Measurements from ENCODE around the gene SLC4A4.
"Not testable (repeated sequence)": the region's sequence is repeated elsewhere in the genome, so short reads cannot be mapped to it uniquely, and the experiment has no call there.

Gene SLC4A4

GRCh38 chr4:71408961-71409360 lies 70.1 kb downstream of the SLC4A4 start:
- H3K9ac ChIP-seq (ENCODE audit: low read depth, low read length); H3K4me1 ChIP-seq (ENCODE audit: insufficient read depth, low read length); H3K36me3 ChIP-seq (ENCODE audit: insufficient read depth, low read length); H3K9me3 ChIP-seq (ENCODE audit: control insufficient read depth, insufficient read depth, low read length): not testable (repeated sequence)

DNA sequence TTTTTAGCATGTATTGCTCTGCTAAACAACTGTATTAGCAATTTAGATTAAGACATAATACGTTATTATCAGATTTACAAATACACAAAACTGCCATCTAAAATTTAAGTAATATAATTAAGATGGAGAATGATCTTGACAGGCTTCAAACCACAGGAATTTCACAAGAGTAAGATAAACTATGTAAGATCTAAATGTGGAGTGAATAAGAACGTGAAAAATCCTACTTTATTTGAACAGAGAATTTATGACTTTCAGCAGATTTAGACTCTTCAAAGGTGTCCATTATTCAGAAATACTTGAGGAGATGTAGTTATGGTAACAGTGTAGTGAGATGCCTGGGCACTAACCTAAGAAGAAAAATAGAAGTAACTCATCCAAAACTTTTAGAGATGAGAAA lies 73.2 kb downstream of the SLC4A4 start:
- Histone ChIP-seq H3K9me3 (ENCODE audit: control insufficient read depth, insufficient read depth, low read length) (no peaks in the 10 kb centered on the region), H3K9ac (ENCODE audit: low read depth, low read length) (no peak overlapping the region), H3K36me3 (ENCODE audit: insufficient read depth, low read length) (no peaks in the 10 kb centered on the region), H3K4me1 (ENCODE audit: insufficient read depth, low read length) (no peaks in the 10 kb centered on the region)

GRCh38 chr4:71415491-71415890 lies 76.7 kb downstream of the SLC4A4 start:
- Histone ChIP-seq H3K4me1 (ENCODE audit: insufficient read depth, low read length) (no peaks in the 10 kb centered on the region), H3K36me3 (ENCODE audit: insufficient read depth, low read length) (no peaks in the 10 kb centered on the region), H3K9me3 (ENCODE audit: control insufficient read depth, insufficient read depth, low read length) (no peaks in the 10 kb centered on the region), H3K9ac (ENCODE audit: low read depth, low read length) (no peak overlapping the region)

- H3K4me1 ChIP-seq (ENCODE audit: insufficient read depth, low read length): no peaks in the 10 kb centered on the region
- no peak overlapping the region for H3K9ac ChIP-seq (ENCODE audit: low read depth, low read length)
- H3K9me3 ChIP-seq (ENCODE audit: control insufficient read depth, insufficient read depth, low read length): no peaks in the 10 kb centered on the region
- no peaks in the 10 kb centered on the region for H3K36me3 ChIP-seq (ENCODE audit: insufficient read depth, low read length)
Observed at GRCh38 chr4:71417150-71417549, 78.3 kb downstream of the SLC4A4 start.

- H3K9ac ChIP-seq (ENCODE audit: low read depth, low read length): no peak overlapping the region
- H3K9me3 ChIP-seq (ENCODE audit: control insufficient read depth, insufficient read depth, low read length): no peaks in the 10 kb centered on the region; the same call in 1 of the 2 replicates
- no peaks in the 10 kb centered on the region; the same call in 1 of the 2 replicates for H3K36me3 ChIP-seq (ENCODE audit: insufficient read depth, low read length)
- H3K4me1 ChIP-seq (ENCODE audit: insufficient read depth, low read length): no peaks in the 10 kb centered on the region
Observed at GRCh38 chr4:71426381-71427042, 87.7 kb downstream of the SLC4A4 start.

DNA sequence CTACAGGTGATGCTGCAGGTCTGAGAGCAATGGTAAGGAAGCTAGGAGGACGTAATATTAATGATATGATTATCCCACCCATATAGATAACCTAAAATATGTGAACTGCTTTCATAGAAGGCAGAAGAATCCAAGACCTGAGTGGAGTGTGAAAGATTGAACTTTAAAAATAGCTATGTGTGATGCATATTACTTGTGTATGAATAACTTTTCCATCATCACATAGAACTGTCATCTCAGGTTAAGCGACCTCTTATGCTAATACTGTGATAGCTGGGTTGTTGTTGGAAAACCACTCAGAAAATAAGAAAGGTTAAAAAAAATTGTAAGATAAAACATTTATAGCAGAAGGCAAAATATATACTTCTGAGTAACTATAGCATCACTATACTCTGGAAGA lies 90.3 kb downstream of the SLC4A4 start:
- Histone ChIP-seq H3K4me1 (ENCODE audit: insufficient read depth, low read length) (no peaks in the 10 kb centered on the region), H3K9me3 (ENCODE audit: control insufficient read depth, insufficient read depth, low read length) (no peaks in the 10 kb centered on the region; the same call in 1 of the 2 replicates), H3K9ac (ENCODE audit: low read depth, low read length) (no peak overlapping the region), H3K36me3 (ENCODE audit: insufficient read depth, low read length) (no peaks in the 10 kb centered on the region; the same call in 1 of the 2 replicates)

DNA sequence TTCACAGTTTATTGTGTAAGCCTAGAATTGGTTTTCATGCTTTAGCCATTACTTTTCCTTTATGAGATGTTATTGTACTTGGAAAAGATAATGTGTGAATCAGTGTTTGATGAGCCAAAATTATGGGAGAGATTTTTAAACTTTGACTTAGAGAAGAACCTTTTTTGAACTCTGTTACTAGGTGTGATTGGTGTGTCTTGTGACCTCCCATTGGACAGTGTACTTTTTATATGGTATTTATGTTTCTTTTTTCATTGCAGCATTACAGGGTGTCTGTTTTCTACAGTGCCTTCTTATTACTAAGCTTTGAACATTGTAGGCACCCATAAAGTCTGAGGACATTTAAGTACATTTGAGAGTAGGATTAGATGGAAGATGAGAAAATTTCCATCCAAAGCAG lies 91.1 kb downstream of the SLC4A4 start:
- no peaks in the 10 kb centered on the region for H3K4me1 ChIP-seq (ENCODE audit: insufficient read depth, low read length)
- no peaks in the 10 kb centered on the region; the same call in 1 of the 2 replicates for H3K36me3 ChIP-seq (ENCODE audit: insufficient read depth, low read length)
- H3K9ac ChIP-seq (ENCODE audit: low read depth, low read length): no peak overlapping the region
- no peaks in the 10 kb centered on the region; the same call in 1 of the 2 replicates for H3K9me3 ChIP-seq (ENCODE audit: control insufficient read depth, insufficient read depth, low read length)

DNA sequence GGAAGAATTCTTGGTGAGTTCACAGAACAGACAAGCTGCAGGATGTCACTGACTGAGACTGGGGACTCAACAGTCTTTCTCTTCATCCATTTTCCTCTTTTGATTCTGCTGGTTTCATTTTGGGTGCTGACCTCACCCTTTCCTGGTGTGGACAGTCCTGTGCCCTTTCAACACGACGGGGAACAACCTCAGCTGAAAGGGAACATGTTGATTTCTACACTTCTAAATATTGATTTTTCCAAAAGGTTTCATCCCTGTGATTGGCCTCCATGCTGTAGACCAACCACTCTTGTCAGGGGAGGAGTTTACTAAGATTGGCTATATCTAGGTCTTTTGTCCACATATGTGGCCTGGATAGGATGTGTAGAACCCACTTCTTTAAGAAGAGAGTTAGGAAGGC lies 91.8 kb downstream of the SLC4A4 start:
- H3K4me1 ChIP-seq (ENCODE audit: insufficient read depth, low read length): no peaks in the 10 kb centered on the region
- no peaks in the 10 kb centered on the region; the same call in 1 of the 2 replicates for H3K36me3 ChIP-seq (ENCODE audit: insufficient read depth, low read length)
- no peak overlapping the region for H3K9ac ChIP-seq (ENCODE audit: low read depth, low read length)
- H3K9me3 ChIP-seq (ENCODE audit: control insufficient read depth, insufficient read depth, low read length): no peaks in the 10 kb centered on the region

- Histone ChIP-seq H3K4me1 (ENCODE audit: insufficient read depth, low read length) (no peaks in the 10 kb centered on the region), H3K36me3 (ENCODE audit: insufficient read depth, low read length) (no peaks in the 10 kb centered on the region), H3K9ac (ENCODE audit: low read depth, low read length) (no peak overlapping the region), H3K9me3 (ENCODE audit: control insufficient read depth, insufficient read depth, low read length) (no peaks in the 10 kb centered on the region)
Observed at GRCh38 chr4:71440612-71441011, 101.8 kb downstream of the SLC4A4 start.

GRCh38 chr4:71441186-71442169 lies 102.7 kb downstream of the SLC4A4 start:
- Histone ChIP-seq H3K36me3 (ENCODE audit: insufficient read depth, low read length) (no peaks in the 10 kb centered on the region), H3K9me3 (ENCODE audit: control insufficient read depth, insufficient read depth, low read length) (no peaks in the 10 kb centered on the region), H3K9ac (ENCODE audit: low read depth, low read length) (no peak overlapping the region; the same call in 1 of the 2 replicates), H3K4me1 (ENCODE audit: insufficient read depth, low read length) (no peaks in the 10 kb centered on the region)

DNA sequence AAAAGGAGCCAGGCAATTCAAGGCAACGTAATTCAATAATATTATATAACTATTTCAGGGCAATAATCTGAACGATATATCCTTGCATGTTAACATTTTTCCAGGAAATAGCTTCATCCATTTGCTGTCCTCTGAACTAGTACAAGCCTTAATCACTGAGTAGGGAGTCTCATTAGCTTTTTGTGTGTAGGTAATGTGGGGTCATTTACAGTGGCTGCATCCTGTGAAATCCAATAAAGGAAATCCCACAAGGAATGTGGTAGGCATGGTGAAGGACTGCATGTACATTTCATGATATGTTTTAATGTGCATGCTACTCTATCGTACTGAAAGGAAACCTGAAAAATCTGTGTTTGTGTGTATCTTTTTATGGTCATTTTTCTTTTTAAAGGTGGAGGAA lies 103.5 kb downstream of the SLC4A4 start:
- Histone ChIP-seq H3K9ac (ENCODE audit: low read depth, low read length) (no peak overlapping the region), H3K9me3 (ENCODE audit: control insufficient read depth, insufficient read depth, low read length) (no peaks in the 10 kb centered on the region), H3K4me1 (ENCODE audit: insufficient read depth, low read length) (no peaks in the 10 kb centered on the region), H3K36me3 (ENCODE audit: insufficient read depth, low read length) (no peaks in the 10 kb centered on the region)

GRCh38 chr4:71444395-71444794 lies 105.6 kb downstream of the SLC4A4 start:
- Histone ChIP-seq H3K9ac (ENCODE audit: low read depth, low read length) (no peak overlapping the region), H3K36me3 (ENCODE audit: insufficient read depth, low read length) (no peaks in the 10 kb centered on the region), H3K4me1 (ENCODE audit: insufficient read depth, low read length) (no peaks in the 10 kb centered on the region), H3K9me3 (ENCODE audit: control insufficient read depth, insufficient read depth, low read length) (no peaks in the 10 kb centered on the region)

DNA sequence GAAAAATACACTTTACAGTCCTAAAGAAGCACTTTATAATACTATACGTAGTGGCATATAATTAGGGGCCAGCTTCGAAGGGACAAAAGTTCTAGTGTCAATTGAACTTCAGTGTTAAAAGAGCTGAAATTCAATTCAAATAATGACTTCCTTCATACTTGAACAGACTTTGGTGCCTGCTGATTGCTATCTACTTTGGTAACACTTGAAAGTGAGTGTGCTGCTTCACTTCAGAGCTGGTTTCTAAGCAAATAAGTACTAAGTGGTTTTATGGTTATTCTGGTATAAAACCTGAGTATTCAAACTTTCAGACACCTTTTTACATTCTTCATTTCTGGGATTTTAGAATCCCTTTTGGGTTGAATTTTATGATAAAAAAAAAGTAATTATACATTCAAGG lies 107.0 kb downstream of the SLC4A4 start:
- H3K4me1 ChIP-seq (ENCODE audit: insufficient read depth, low read length): no peaks in the 10 kb centered on the region
- no peaks in the 10 kb centered on the region for H3K9me3 ChIP-seq (ENCODE audit: control insufficient read depth, insufficient read depth, low read length)
- no peaks in the 10 kb centered on the region for H3K36me3 ChIP-seq (ENCODE audit: insufficient read depth, low read length)
- no peak overlapping the region for H3K9ac ChIP-seq (ENCODE audit: low read depth, low read length)

GRCh38 chr4:71446479-71447081 lies 107.8 kb downstream of the SLC4A4 start:
- Histone ChIP-seq H3K4me1 (ENCODE audit: insufficient read depth, low read length) (no peaks in the 10 kb centered on the region), H3K9me3 (ENCODE audit: control insufficient read depth, insufficient read depth, low read length) (no peaks in the 10 kb centered on the region), H3K9ac (ENCODE audit: low read depth, low read length) (no peak overlapping the region), H3K36me3 (ENCODE audit: insufficient read depth, low read length) (no peaks in the 10 kb centered on the region)

All from ES-I3 (cell line).